GM23338 (cell line): ENCODE data around the gene GPR143. TPM values are rescaled to one million over a fixed set of nuclear protein-coding genes. Genes with fewer than 3 reads are reported as not detected.

Experiments used
- ATAC-seq: fragments of 200-7000 bp; cut with Tn5 transposase; 3 replicates; pipeline ENCODE4 v1.9.1; 2020
- DNase-seq: peaks from one replicate; pipeline ENCODE4 v3.0.0-alpha.2; 2015; ENCODE audit warnings: low spot score
- H2AFZ ChIP-seq: fragments of 200-600 bp; sonication (generic); 2 replicates; pipeline ENCODE4 v1.8.0; 2016; ENCODE audit warnings: antibody characterized with exemption, mild to moderate bottlenecking, moderate library complexity
- H3F3A ChIP-seq: fragments of 200-600 bp; sonication (generic); replicated peaks from 2 replicates; pipeline ENCODE4 v1.8.0; 2017; ENCODE audit warnings: antibody characterized with exemption, mixed run types, low read depth
- H3K27ac ChIP-seq: fragments of 200-600 bp; sonication (generic); 2 replicates; pipeline ENCODE4 v1.6.1; 2016; ENCODE audit warnings: low read depth
- H3K27me3 ChIP-seq: fragments of 200-600 bp; sonication (generic); 2 replicates; pipeline ENCODE4 v1.8.0; 2016; ENCODE audit warnings: mild to moderate bottlenecking, mixed run types, moderate library complexity; ENCODE audit not compliant: insufficient read depth
- H3K36me3 ChIP-seq: fragments of 200-600 bp; sonication (generic); 2 replicates; pipeline ENCODE4 v1.8.0; 2016; ENCODE audit warnings: mild to moderate bottlenecking; ENCODE audit not compliant: insufficient read depth
- H3K4me1 ChIP-seq: fragments of 200-600 bp; sonication (generic); 2 replicates; pipeline ENCODE4 v1.8.0; 2016; ENCODE audit warnings: mild to moderate bottlenecking, moderate library complexity; ENCODE audit not compliant: insufficient read depth
- H3K4me2 ChIP-seq: fragments of 200-600 bp; sonication (generic); 2 replicates; pipeline ENCODE4 v1.7.1; 2017; ENCODE audit warnings: mixed run types
- H3K4me3 ChIP-seq: fragments of 200-600 bp; sonication (generic); 2 replicates; pipeline ENCODE4 v1.6.1; 2016; ENCODE audit warnings: mixed run types
- H3K79me2 ChIP-seq: fragments of 200-600 bp; sonication (generic); replicated peaks from 2 replicates; pipeline ENCODE4 v1.8.0; 2017; ENCODE audit warnings: mild to moderate bottlenecking; ENCODE audit not compliant: insufficient read depth
- H3K9me2 ChIP-seq: fragments of 200-600 bp; sonication (generic); 2 replicates; pipeline ENCODE4 v1.8.0; 2017; ENCODE audit not compliant: insufficient read depth
- H4K20me1 ChIP-seq: fragments of 200-600 bp; sonication (generic); replicated peaks from 2 replicates; pipeline ENCODE4 v1.8.0; 2017; ENCODE audit warnings: mild to moderate bottlenecking; ENCODE audit not compliant: insufficient read depth
- H3K27ac Mint-ChIP-seq: 2 replicates; pipeline ENCODE4 v1.8.0; 2020; ENCODE audit warnings: inconsistent platforms, mild to moderate bottlenecking, moderate library complexity, mixed read lengths
- H3K27me3 Mint-ChIP-seq: 3 replicates; pipeline ENCODE4 v1.8.0; 2022; ENCODE audit warnings: low read depth, mild to moderate bottlenecking, moderate library complexity, mixed read lengths, inconsistent platforms; ENCODE audit not compliant: insufficient read depth, poor library complexity
- H3K36me3 Mint-ChIP-seq: 3 replicates; pipeline ENCODE4 v1.8.0; 2021; ENCODE audit warnings: low read depth, mild to moderate bottlenecking, inconsistent platforms, moderate library complexity, mixed read lengths
- H3K4me1 Mint-ChIP-seq: 3 replicates; pipeline ENCODE4 v1.8.0; 2020; ENCODE audit warnings: mild to moderate bottlenecking, inconsistent platforms, mixed read lengths
- H3K4me3 Mint-ChIP-seq: 3 replicates; pipeline ENCODE4 v1.8.0; 2021; ENCODE audit warnings: moderate library complexity, mild to moderate bottlenecking, inconsistent platforms, mixed read lengths
- H3K9me3 Mint-ChIP-seq: 3 replicates; pipeline ENCODE4 v1.8.0; 2020; ENCODE audit warnings: moderate library complexity, mild to moderate bottlenecking, inconsistent platforms, mixed read lengths
- CREB1 ChIP-seq: fragments of 250-450 bp; sonication (Bioruptor Pico); IDR thresholded peaks from 2 replicates; pipeline ENCODE4 v1.5.0; 2020; ENCODE audit warnings: low read depth, mild to moderate bottlenecking, moderate library complexity
- CTCF ChIP-seq, 2 experiments: fragments of 200-600 bp in 1 of 2; sonication (generic) in 1 of 2; conservative IDR thresholded peaks; 2 replicates each; pipeline versions ENCODE4 v1.5.1 to v1.6.1; 2016 to 2017; ENCODE audit warnings: antibody characterized with exemption in 2 of 2, low read depth in 2 of 2, mild to moderate bottlenecking in 2 of 2, moderate library complexity in 1 of 2
- ETS1 ChIP-seq: IDR thresholded peaks from 2 replicates; pipeline ENCODE4 v1.6.1; 2016; ENCODE audit warnings: antibody characterized with exemption
- EZH2 ChIP-seq: fragments of 200-600 bp; sonication (generic); IDR thresholded peaks from one replicate; pipeline ENCODE4 v1.8.0; 2017; ENCODE audit warnings: antibody characterized with exemption, mild to moderate bottlenecking, low read depth; ENCODE audit not compliant: unreplicated experiment
- EZH2phosphoT487 ChIP-seq: fragments of 200-600 bp; sonication (generic); IDR thresholded peaks from one replicate; pipeline ENCODE4 v1.8.1; 2018; ENCODE audit warnings: antibody characterized with exemption; ENCODE audit not compliant: unreplicated experiment
- JUNB ChIP-seq: IDR thresholded peaks from one replicate; pipeline ENCODE4 v1.6.1; 2016; ENCODE audit warnings: antibody characterized with exemption; ENCODE audit not compliant: unreplicated experiment
- NANOG ChIP-seq: IDR thresholded peaks from 2 replicates; pipeline ENCODE4 v1.6.1; 2016; ENCODE audit warnings: antibody characterized with exemption, borderline replicate concordance
- POLR2AphosphoS5 ChIP-seq: IDR thresholded peaks from 2 replicates; pipeline ENCODE4 v1.6.1; 2016; ENCODE audit warnings: antibody characterized with exemption, low read depth
- STAT1 ChIP-seq: IDR thresholded peaks from one replicate; pipeline ENCODE4 v1.6.1; 2016; ENCODE audit warnings: antibody characterized with exemption; ENCODE audit not compliant: unreplicated experiment
- ZNF114 ChIP-seq: fragments of 250-450 bp; sonication (Bioruptor Pico); IDR thresholded peaks from 2 replicates; pipeline ENCODE4 v1.5.0; 2020; ENCODE audit warnings: mild to moderate bottlenecking, moderate library complexity
- ZNF331 ChIP-seq: fragments of 250-450 bp; sonication (Bioruptor Pico); IDR thresholded peaks from 2 replicates; pipeline ENCODE4 v1.5.0; 2020; ENCODE audit warnings: low read depth, mild to moderate bottlenecking, moderate library complexity
- ZNF462 ChIP-seq: fragments of 250-450 bp; sonication (Bioruptor Pico); IDR thresholded peaks from 2 replicates; pipeline ENCODE4 v1.5.0; 2020; ENCODE audit warnings: mild to moderate bottlenecking, moderate library complexity
- polyA plus RNA-seq: library from polyadenylated mRNA; unstranded; fragments of >200 nt; fragmentation: Nextera tagmentation; extraction: Ambion mirVana; gene quantifications from 2 replicates; pipeline ENCODE4 v1.2.1, GENCODE V29; 2016
- total RNA-seq: library from RNA; depleted of rRNA; stranded (reverse); fragments of >200 nt; shearing (Covaris generic); gene quantifications from 2 replicates; pipeline ENCODE4 v1.2.3, GENCODE V29; 2014
- TF ChIP-seq, protein P1 (sequence below): IDR thresholded peaks from one replicate; pipeline ENCODE4 v1.6.1; 2018; ENCODE audit warnings: antibody characterized with exemption; ENCODE audit not compliant: unreplicated experiment

The GPR143 gene
- total and polyA plus RNA-seq, 2 experiments from 2014 or later = 7.4 to 13.0 TPM

- H3K4me3 ChIP-seq = no peak overlapping the region
- H3K4me3 Mint-ChIP-seq = no peak overlapping the region
- H3K9me2 ChIP-seq = no peaks in the 10 kb centered on the region
- no peak overlapping the region for H3K27ac Mint-ChIP-seq
- TF ChIP-seq, protein P1, sequence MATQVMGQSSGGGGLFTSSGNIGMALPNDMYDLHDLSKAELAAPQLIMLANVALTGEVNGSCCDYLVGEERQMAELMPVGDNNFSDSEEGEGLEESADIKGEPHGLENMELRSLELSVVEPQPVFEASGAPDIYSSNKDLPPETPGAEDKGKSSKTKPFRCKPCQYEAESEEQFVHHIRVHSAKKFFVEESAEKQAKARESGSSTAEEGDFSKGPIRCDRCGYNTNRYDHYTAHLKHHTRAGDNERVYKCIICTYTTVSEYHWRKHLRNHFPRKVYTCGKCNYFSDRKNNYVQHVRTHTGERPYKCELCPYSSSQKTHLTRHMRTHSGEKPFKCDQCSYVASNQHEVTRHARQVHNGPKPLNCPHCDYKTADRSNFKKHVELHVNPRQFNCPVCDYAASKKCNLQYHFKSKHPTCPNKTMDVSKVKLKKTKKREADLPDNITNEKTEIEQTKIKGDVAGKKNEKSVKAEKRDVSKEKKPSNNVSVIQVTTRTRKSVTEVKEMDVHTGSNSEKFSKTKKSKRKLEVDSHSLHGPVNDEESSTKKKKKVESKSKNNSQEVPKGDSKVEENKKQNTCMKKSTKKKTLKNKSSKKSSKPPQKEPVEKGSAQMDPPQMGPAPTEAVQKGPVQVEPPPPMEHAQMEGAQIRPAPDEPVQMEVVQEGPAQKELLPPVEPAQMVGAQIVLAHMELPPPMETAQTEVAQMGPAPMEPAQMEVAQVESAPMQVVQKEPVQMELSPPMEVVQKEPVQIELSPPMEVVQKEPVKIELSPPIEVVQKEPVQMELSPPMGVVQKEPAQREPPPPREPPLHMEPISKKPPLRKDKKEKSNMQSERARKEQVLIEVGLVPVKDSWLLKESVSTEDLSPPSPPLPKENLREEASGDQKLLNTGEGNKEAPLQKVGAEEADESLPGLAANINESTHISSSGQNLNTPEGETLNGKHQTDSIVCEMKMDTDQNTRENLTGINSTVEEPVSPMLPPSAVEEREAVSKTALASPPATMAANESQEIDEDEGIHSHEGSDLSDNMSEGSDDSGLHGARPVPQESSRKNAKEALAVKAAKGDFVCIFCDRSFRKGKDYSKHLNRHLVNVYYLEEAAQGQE = no peak
- no peak for TF ChIP-seq ZNF114
- no peak for TF ChIP-seq EZH2
- no peak for TF ChIP-seq NANOG
- TF ChIP-seq ZNF331 (CRISPR knock-in tag) = no peak
- TF ChIP-seq CTCF (conservative IDR thresholded peaks at IDR 0.05; ENCODE audit: low read depth in 2 of 2) = no peak
- TF ChIP-seq STAT1 = no peak
- TF ChIP-seq ETS1 = no peak
- TF ChIP-seq POLR2AphosphoS5 = no peak
- no peak for TF ChIP-seq ZNF462
- no peak for TF ChIP-seq JUNB
- no peak for TF ChIP-seq CREB1 (CRISPR knock-in tag)
- no peak for TF ChIP-seq EZH2phosphoT487
- H3K27me3 Mint-ChIP-seq = peaks cover 3% of the 10 kb centered on the region
- H3K9me3 Mint-ChIP-seq = no peaks in the 10 kb centered on the region
- no peaks in the 10 kb centered on the region for H3K36me3 ChIP-seq
- H3K36me3 Mint-ChIP-seq = peaks cover 53% of the 10 kb centered on the region
- H2AFZ ChIP-seq = no peak overlapping the region
- H4K20me1 ChIP-seq = no peaks in the 10 kb centered on the region
- H3K4me2 ChIP-seq = no peak overlapping the region
- no peaks in the 10 kb centered on the region for H3F3A ChIP-seq
- no peak for ATAC-seq
- no peaks in the 10 kb centered on the region for H3K27me3 ChIP-seq
- no peaks in the 10 kb centered on the region for H3K79me2 ChIP-seq
- no peaks in the 10 kb centered on the region for H3K4me1 ChIP-seq
- peaks cover 5% of the 10 kb centered on the region for H3K4me1 Mint-ChIP-seq
- no peak for DNase-seq
- H3K27ac ChIP-seq = no peak overlapping the region
Observed at GRCh38 chrX:9706421-9706820, 59.2 kb downstream of the GPR143 start.
